Stimulated activated CD8-positive, alpha-beta memory T cell treated with anti-CD3 and anti-CD28 coated beads, Interleukin-12 subunit alpha, Interleukin-12 subunit beta, amount 100 ng/mL, for 1 hour (primary cell): ENCODE measurements around the gene SUPT3H.

Experiments
- DNase-seq: peaks from one replicate; pipeline ENCODE4 v3.0.0-alpha.2; 2020; ENCODE audit warnings: low read depth

SUPT3H gene

DNA sequence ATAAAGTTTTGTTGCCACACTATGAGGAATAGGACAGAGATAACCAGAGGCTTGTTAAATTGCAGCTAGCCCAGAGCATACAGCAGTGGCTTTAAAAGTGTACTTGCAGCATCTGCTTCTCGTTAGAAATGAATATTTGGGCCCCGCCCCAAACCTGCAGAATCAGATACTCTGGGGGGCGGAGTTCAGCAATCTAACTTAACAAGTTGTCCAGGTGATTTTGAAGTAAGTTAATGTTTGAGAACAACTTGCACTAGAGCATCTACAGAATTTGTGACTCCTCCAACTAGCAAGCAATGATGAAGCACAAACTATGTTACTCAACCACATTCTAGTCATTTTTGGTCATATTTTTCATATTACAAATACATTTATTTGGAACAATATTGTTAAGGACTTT, 10.6 kb upstream of the SUPT3H start:
- no peak for DNase-seq

DNA sequence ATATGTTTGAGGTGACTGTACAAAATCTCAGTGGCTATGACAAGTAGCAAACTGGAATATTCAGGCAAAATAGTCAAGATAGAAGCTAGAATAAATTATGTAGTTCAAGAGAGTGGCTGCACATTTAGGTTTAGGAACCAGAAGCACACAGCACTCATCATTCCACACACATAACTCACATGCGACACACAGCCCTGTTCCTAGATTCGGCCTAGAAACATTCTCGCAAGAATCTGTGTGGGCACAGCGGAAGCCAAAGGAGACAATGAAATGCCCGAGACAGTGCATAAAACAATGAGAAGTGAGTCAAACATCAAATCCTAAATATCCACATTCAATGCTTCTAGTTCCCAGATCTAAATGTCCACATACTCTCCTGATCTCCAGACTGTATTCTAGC, 9.5 kb upstream of the SUPT3H start:
- DNase-seq = no peak

DNA sequence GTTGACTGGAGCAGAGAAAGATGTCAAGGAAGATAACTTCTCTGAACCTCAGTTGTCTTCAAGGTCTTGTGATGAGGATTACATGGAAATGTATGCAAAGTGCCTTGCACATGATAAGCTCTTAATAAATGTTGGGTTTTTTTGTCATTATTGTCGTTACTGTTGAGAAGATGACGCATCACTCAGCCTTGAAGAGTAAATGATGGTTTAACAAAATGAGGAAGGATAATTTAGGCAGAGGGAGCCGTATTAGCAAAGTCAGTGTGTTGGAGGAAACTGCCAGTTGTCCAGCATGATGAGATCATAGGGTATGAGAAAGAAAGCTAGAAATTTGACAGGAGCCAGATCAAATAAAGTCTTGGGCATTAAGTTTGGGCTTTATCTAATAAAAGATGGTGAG, 8.8 kb upstream of the SUPT3H start:
- DNase-seq = no peak

DNA sequence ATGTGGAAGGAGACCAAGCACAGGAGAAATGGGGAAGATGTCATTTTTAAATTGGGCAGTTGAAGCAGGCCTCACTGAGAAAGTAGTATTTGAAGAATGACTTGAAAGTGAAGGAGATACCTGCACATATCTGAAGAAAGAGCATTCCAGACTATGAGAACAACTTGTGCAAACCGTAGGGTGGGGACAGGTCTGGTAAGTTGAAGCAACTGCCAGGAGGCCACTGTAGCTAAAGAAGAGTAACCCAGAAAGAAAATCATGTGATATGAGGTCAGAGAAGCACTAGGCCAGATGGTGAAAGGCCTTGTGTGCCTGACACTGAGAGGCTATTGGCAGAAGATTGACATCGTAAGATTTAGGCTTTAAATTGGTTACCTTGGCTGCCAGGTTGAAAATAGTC, 4.7 kb upstream of the SUPT3H start:
- DNase-seq = no peak

DNA sequence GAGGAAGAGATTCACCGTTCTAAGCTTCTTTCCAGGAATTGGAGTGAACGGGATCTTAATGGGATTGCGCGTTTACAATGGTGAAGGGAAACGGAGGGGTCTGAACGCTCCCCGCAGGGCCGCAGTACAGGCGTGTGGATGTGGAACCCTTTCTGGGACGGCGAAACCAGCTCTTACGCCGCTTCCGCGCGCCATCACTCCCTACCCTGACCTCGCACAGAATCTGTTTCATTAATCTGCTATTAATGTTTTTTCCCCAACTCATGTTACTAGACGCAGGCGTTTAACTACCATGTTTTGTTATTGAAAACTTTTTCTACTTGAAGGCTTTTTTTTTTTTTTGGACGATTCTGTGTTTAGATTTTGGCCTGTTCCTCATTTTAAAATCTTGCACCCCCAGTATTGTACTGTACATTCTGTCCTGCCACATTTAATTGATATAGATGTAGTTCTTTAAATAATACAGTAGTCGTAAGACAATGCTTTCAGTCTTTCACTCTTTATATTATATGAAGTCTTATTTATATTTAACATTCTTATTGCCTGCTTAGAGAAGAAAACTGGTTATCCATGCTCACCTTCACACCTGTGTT, 696 bp upstream of the SUPT3H start:
- DNase-seq = no peak

DNA sequence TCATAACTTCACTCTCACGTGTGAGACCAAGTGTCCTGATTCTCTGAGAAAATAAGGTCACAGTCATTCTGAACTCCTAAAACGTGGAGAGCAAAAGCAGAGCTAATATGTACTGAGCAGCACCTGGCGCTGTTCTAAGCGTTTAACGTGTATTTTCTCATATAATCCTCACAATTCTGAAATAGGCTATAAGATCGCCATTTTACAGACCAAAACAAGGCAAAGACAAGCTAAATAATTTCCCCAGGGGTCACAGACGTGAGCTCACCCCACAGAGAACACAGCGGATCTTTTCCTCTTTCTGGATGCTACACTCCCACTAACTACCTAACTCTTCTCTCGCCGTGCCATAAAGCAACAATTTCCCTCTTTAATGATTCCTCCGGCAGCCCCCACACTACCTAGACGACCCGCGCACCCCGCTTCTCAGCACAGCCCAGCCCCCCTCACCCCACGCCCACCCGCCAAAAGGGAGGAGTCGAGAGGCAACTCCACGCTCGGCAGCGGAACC, 636 bp downstream of the SUPT3H start:
- DNase-seq = no peak

DNA sequence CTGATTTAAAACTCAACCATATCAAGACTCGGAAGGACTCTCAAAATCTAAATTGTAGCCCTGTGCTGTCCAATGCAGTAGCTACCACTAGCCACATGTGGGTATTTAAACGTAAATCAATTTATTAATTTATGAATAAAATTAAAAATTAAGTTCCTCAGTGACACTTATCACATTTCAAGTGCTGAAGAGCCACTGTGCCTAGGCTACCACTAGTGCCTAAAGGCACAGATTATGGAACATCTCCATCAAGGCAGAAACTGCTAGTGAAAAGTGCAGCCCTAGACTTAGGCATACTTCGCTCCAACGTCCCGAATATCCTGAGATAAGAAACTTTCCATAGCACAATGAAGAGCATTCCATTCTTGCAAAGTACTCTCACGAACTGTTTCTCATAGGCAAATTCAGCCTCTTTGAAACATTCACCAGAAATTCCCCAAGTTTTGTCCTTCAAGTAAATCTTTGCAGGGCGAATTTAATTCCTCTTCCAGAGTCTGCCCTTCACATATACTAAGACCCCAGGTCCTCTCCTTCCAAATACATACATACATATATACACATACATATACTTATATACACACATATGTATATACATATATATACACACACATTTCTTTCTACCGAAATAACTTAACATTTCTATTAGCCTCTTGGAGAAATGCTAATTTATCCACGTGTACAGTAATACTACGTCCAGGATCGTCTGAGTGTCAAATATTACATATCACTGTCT, 1.3 kb downstream of the SUPT3H start:
- DNase-seq = no peak

DNA sequence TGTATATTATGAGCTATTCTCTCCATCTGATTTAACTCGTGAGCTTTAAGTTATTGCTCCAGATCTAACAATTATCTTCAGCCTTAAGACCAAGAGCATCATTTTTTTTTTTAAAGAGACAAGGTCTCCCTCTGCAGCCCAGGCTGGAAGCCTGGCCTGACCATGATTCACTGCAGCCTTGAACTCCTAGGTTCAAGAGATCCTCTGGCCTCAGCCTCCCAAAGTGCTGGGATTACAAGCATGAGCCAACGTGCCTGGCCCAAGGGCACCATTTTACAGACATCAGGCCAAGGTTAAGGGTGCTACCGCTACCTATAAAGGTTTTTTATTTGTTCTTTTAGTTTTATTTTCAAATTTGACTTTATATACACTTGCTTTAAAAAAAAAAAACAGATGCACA, 2.3 kb downstream of the SUPT3H start:
- DNase-seq = no peak

DNA sequence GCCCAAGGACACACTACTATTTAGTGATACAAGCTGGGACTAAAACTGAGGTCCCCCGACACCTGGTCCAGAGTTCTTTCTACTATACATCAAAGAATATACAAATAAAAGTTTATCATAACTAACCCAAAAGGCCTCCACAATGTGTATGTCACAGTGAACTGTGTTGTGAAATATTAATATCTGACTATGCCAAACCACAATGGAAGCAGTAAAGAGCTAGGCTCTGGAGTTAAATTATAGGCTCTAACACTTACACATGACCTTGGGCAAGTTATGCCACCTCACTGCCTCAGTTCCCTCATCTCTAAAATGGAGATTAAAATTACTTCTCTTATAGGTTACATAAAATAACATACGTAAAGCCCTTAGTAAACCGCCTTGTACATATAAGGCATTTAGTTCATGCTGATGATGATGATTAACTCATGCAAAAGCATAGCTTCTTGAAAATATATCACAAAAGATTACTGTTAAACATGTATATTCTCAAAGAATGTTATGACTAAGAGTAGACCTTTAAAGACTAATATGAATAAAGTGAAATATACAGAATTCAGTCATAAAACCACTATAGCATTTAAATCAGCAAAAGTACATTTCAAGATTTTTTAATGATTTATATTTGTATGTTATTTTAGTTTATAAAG, 5.7 kb downstream of the SUPT3H start:
- no peak for DNase-seq

DNA sequence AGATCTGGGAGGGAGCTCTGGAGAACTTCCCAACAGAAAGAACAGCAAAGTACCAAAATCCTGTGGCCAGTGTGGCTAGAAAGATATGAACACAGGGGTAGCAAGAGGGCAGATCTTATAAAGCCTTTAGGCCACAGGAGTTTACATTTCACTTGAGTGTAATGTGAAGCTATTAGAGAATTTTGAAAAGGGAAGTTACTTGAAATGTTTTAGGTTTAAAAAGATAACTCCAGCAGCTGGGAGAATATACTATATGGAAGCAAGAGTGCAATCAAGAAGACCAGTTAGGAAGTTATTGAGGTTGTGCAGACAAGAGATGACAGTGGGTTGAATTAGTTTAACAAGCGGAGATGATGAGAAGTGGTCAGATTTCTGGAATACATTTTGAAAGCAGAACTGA, 7.9 kb downstream of the SUPT3H start:
- DNase-seq = no peak

DNA sequence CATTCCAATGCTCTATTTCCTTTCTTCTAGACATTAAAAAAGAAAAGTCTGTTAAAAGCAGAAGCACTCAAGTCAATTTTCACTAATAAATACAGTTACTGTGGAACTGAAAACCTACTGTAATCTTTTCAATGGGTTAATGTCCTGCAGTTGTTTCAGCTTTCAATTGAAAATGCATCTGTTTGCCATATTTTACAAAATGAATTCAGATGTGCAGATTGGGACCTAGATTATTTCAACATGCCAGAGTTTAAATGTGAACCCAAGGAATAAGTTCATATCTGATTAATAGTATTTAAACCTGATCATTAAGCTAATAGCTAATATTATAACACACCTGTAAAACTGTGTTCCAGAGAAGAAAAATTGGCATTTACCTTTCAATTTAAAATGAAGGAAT, 9.7 kb downstream of the SUPT3H start:
- DNase-seq = no peak

DNA sequence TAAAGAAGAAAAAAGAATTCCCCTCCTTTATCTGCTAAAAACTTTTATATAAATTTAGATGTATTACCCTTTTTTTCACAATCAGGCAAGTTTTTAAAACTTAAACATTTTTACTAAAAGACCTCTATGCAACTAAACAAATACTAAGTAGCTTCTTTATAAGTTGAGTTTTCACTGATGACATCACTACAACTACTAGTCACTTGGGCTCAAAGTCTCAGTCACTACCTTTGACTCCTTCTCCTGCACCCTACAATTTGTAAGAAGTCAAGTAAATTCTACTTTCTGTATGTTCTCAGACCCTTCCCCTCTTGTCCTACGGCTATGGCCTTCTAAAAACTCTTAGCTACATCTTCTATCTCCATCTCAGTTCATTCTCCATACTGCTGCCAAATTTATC, 11.2 kb downstream of the SUPT3H start:
- DNase-seq = no peak

DNA sequence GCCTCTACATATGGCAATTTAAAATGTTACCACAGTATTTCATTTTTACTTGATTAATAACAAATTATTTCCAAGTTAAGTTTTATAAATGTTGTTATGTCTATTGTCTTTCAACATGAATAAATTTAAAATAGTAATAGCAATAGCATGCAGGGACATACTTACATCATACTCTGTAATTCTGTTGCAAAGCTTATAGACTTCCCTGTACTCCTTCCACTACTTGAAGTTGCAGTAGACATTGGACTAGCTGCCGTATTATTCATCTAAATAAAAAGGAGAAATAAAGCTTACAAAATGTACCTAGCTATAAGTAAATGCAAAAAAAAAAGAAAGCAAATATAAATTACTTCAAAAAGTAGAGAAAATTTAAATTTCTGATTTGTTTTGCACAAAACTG, 12.7 kb downstream of the SUPT3H start:
- no peak for DNase-seq

DNA sequence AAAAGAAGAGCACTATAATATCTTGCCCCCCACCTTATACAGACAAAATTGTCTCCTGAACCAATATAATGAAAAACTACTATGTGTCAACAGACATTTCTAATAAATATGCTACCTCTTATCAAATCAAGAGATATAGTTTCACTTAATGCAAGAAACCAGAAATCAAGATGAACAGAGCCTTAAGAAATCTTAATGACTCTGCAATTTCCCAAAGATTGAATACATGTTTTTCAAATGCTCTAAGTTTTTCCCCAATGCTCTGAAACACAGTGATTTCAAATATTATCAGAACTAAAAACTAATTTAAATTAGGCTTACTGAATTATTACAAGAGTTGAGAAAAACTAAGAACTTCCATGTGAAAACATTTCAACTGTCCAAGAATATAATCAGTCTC, 13.3 kb downstream of the SUPT3H start:
- no peak for DNase-seq

DNA sequence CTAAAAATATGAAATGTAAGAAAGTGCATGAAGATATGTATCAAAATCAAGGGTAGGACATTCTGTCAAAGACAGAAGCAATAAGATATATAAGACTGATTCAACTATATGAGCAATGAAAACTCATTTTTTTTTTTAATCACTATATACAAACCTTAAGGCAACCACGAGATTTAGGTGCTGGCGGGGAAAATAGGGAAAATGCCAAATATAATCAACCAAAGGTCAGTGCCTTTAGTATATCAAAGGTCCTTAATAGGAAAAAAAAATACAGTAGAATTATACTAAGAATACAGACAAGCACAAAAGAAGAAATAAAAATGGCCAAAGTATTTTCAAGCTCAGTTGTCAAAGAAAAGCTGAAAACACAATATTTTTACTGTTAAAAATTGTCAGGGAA, 24.1 kb downstream of the SUPT3H start:
- no peak for DNase-seq

DNA sequence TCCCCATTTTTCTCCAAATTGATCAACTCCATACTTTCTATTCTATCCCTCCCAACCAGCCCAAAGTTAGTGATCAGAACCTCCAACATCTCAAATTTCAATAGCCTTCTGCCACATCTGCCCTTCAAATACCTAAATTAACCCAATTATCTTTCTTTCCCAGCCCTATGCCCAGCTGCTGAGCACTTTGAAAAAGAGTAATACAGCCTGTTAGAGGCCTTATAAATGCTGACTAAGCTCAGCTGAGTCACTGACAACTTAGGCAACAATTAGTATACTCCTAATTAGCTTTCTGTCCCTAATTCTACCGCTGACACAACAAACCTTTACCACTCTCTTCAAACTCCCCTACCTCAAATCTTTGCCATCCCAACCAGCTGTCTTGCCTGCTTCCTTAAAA, 26.1 kb downstream of the SUPT3H start:
- no peak for DNase-seq

DNA sequence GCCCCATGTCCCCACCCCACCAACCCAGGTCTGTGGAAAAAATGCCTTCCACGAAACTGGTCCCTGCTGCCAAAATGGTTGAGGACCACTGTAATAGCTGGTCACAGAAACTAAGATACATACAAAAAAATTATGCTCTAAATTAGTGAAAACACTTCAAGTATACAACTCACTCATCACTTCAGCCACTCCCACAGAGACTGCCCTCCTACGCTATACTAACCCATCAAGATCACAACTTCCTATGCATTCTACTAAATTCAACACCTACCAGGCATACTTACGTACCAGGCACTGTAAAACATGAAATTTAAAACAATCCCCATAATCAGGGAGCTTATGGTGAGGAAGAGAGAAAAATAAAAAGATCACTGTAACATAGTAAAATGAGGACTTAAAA, 26.7 kb downstream of the SUPT3H start:
- DNase-seq = no peak

DNA sequence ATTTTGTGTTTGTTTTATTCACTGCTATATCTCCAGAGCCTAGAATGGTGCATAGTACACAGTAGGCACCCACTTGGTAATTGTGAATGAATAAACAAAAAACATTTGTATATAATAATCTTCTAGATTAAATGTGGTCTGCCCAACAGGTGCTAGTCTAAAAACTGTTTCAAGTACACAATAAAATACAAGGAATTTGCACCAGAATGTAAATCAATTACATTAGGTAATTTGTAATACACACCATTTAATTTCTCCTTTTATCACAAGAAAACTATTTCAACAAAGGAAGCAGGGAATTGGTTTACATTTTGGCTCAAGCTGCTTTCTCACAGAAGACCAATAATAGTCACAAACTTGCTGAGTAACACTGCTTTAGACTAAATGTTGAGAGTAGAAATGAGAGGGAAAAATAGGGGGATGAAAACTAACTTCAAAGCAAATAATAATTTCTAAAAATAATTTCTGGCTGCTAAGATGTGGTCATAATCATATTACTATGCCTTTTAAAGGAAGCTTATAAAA, 27.5 kb downstream of the SUPT3H start:
- DNase-seq = no peak

DNA sequence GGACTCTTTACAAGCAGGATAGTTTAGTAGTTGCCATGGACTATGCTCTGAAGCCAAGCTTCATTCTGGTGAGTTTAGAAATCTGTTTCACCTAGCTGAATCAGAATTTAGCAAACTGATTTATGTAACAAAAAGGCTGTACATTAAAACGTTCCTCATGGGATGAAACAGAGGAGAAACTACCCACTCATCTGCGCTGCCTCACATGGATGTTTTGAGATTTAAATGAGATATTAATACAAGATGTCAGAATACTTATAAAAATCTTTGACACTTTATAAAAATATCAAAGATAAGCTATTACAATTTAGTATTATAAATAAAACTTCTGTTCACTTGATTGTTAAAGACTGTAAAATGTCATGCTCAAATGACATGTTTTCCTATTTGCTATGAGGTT, 32.8 kb downstream of the SUPT3H start:
- DNase-seq = no peak

DNA sequence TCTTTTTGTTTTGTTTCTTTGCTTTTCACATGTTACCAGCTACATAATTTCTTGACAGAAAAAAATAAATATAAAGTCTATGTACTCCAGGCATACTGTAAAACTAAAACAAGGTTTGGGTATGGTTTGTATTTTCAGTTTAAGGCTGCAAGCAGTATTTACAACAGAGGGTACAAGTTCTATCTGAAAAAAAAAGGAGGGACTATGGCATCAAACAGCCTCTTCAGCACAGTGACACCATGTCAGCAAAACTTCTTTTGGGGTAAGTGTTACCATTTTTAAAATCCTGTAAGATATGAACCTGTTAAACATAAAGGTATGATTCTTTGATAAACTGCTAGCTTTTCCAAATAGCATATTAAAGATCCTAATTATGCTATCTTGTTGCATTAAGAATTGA, 49.2 kb downstream of the SUPT3H start:
- no peak for DNase-seq

DNA sequence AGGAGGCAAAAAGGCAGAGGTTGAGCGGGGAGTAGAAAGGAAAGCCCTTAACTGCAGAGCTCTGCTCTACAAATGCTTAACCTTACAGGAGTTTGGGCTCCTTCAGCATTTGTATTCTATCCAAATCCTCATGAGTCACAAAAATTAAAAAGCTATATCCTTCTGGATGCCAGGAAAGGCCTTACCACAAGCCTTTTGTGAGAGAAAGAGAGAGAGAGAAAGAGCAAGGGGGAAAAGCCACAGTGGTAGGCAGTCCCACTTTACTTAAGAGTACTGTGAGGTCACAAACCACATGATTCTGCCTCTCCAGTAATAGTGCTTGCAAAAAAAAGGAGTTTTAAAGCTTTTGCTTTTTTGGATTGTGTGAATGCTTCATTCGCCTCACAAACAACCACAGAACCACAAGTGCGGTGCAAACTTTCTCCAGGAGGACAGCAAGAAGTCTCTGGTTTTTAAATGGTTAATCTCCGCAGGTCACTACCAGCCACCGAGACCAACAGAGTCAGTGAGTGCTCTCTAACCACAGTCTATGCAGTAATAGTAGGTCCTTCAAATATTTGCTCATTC, 49.7 kb downstream of the SUPT3H start, which contains the start of gene RUNX2:
TSS of gene RUNX2 (plus strand) at position 375 of the 567 bp plus-strand sequence. CDS start 397 bp downstream, outside the sequence.
- DNase-seq = no peak

DNA sequence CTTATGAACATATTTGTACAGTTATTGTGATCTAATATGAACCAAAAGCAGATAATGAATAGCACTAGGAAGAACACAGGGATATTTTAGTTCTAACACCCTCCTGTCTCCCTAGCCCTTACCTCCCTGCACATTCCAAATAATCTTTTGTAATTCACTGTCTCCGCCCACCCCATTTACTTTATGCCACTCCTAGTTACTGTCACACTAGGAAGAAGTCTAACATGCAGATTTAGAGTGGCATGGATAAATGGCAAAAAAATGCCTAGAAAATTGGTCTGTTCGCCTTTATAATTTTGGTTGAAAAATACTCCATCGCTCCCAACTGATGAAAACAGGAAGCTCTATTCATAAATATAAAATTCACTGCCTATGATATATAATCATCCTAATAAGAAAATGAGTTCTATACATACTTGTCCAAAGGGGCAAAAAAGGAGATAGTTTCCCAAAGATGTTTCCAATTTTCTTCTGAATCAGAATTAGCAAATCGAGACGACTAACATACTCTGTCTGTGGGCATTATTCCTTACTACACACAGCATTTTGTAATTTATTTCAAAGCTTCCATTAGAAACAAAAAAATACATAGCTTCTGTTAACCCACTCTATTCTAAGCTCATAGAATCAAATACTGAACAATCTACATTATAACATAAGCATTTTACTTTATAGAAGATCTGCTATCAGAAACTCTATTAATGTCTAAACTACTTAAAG, 50.9 kb downstream of the SUPT3H start:
- no peak for DNase-seq
